ENCODE data around the gene MLYCD. TPM values are rescaled to one million over a fixed set of nuclear protein-coding genes. Genes with fewer than 3 reads are reported as not detected.

The MLYCD gene
- total RNA-seq, 4 donors from 2014 or later, result 9.9 to 17.6 (median 12.2) TPM

DNA sequence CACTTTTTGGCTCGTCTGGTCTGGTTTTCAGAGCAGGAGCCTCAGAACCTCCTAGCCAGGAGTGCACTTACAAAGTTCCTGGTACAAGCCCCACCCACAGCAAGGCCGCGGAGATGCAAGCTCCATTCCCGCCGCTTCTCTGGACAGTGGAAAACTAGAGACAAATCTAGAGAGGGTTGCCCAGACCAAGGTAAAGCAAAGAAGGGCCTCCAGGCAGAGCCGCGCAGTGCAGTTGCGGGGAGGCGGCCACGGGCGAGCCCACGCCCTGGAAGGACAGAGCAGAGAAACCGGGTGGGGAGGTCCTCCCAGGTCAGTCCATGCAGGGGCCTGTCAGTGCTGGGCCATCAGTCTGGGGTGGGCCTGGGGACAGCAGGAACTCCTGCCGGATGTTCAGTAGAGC is 43.2 kb downstream of the MLYCD start:
- Histone ChIP-seq H3K9me3 (no peaks in the 10 kb centered on the region), H3K36me3 (peaks cover 0 to 14% of the 10 kb centered on the region in 2 donors), H3K4me1 (no peaks in the 10 kb centered on the region), H3K4me3 (no peak overlapping the region), H3K27me3 (no peaks in the 10 kb centered on the region), H3K27ac (no peak overlapping the region)
- 100% methylated on average over 1 of the region's 14 CpGs; no CpG with 5 or more reads in 1 of the 2 donors for WGBS, 2 donors (ENCODE audit: low coverage in 1 of 2)
- no peak for ATAC-seq
- TF ChIP-seq POLR2AphosphoS5 (IDR thresholded peaks at IDR 0.05) (no peak), EP300 (IDR thresholded peaks at IDR 0.05) (no peak), CTCF (IDR thresholded peaks at IDR 0.05) (no peak), POLR2A (IDR thresholded peaks at IDR 0.05) (no peak)

GRCh38 chr16:83942815-83943515 is 44.0 kb downstream of the MLYCD start:
- H3K36me3 ChIP-seq, result peaks cover 0 to 10% of the 10 kb centered on the region in 2 donors
- H3K27ac ChIP-seq, result no peak overlapping the region
- no peaks in the 10 kb centered on the region for H3K27me3 ChIP-seq
- 72 to 75% methylated on average over 2 to 6 of the region's 11 CpGs for WGBS, 2 donors (ENCODE audit: low coverage in 1 of 2)
- H3K4me3 ChIP-seq, result no peak overlapping the region
- ATAC-seq, result no peak
- no peaks in the 10 kb centered on the region for H3K4me1 ChIP-seq
- no peak for TF ChIP-seq POLR2A (IDR thresholded peaks at IDR 0.05)
- no peak for TF ChIP-seq POLR2AphosphoS5 (IDR thresholded peaks at IDR 0.05)
- no peak for TF ChIP-seq CTCF (IDR thresholded peaks at IDR 0.05)
- TF ChIP-seq EP300 (IDR thresholded peaks at IDR 0.05), result no peak
- no peaks in the 10 kb centered on the region for H3K9me3 ChIP-seq

DNA sequence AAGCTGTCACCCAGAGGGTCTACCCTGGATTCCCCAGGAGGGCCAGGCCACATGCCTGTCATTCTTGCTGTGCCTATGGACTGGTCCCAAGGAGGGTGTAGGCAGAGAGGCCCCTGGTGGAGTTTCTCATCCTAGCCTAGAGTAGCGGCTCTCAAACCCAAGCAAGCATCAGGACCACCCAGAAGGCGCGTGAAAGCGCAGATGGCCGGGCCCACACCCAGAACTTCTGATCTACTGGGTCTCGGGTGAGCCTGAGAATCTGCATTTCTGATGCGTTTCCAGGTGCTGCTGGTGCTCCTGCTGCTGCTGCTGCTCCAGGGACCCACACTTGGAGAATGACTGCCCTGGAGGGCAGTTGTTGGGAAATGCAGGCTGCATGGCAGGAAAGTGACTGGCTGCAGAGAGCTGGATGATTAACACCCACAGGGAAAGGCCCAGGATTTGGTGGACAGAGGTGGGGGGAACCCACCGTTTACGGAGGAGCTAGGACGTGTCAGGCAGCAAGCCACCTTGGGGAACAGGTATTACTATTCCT is 44.7 kb downstream of the MLYCD start:
- no peaks in the 10 kb centered on the region for H3K9me3 ChIP-seq
- no peak overlapping the region for H3K4me3 ChIP-seq
- H3K36me3 ChIP-seq, result peaks cover 0 to 5% of the 10 kb centered on the region in 2 donors
- no peak for TF ChIP-seq EP300 (IDR thresholded peaks at IDR 0.05)
- no peak for TF ChIP-seq POLR2A (IDR thresholded peaks at IDR 0.05)
- TF ChIP-seq POLR2AphosphoS5 (IDR thresholded peaks at IDR 0.05), result no peak
- no peak for TF ChIP-seq CTCF (IDR thresholded peaks at IDR 0.05)
- no peaks in the 10 kb centered on the region for H3K4me1 ChIP-seq
- ATAC-seq, result no peak
- H3K27ac ChIP-seq, result no peak overlapping the region
- 100% methylated on average over 3 of the region's 10 CpGs; no CpG with 5 or more reads in 1 of the 2 donors for WGBS, 2 donors (ENCODE audit: low coverage in 1 of 2)
- H3K27me3 ChIP-seq, result no peaks in the 10 kb centered on the region

GRCh38 chr16:83945587-83945986 is 46.7 kb downstream of the MLYCD start:
- H3K27me3 ChIP-seq, result no peaks in the 10 kb centered on the region
- no peak for ATAC-seq
- H3K4me3 ChIP-seq, result no peak overlapping the region
- H3K36me3 ChIP-seq, result peaks cover 0 to 16% of the 10 kb centered on the region in 2 donors
- no peak for TF ChIP-seq EP300 (IDR thresholded peaks at IDR 0.05)
- no peak for TF ChIP-seq POLR2A (IDR thresholded peaks at IDR 0.05)
- no peak for TF ChIP-seq POLR2AphosphoS5 (IDR thresholded peaks at IDR 0.05)
- no peak for TF ChIP-seq CTCF (IDR thresholded peaks at IDR 0.05)
- H3K27ac ChIP-seq, result no peak overlapping the region
- WGBS, 2 donors (ENCODE audit: low coverage in 1 of 2), result 90 to 100% methylated on average over 1 to 5 of the region's 10 CpGs
- no peaks in the 10 kb centered on the region for H3K9me3 ChIP-seq
- H3K4me1 ChIP-seq, result no peaks in the 10 kb centered on the region

Measured in gastroesophageal sphincter (tissue), 4 donors.